GM23338 (cell line): ENCODE data around the gene CCSER2. TPM values are rescaled to one million over a fixed set of nuclear protein-coding genes. Genes with fewer than 3 reads are reported as not detected.

ENCODE experiments used
- ATAC-seq: fragments of 200-7000 bp; cut with Tn5 transposase; 3 replicates; pipeline ENCODE4 v1.9.1; 2020
- DNase-seq: peaks from one replicate; pipeline ENCODE4 v3.0.0-alpha.2; 2015; ENCODE audit warnings: low spot score
- H2AFZ ChIP-seq: fragments of 200-600 bp; sonication (generic); 2 replicates; pipeline ENCODE4 v1.8.0; 2016; ENCODE audit warnings: antibody characterized with exemption, mild to moderate bottlenecking, moderate library complexity
- H3F3A ChIP-seq: fragments of 200-600 bp; sonication (generic); replicated peaks from 2 replicates; pipeline ENCODE4 v1.8.0; 2017; ENCODE audit warnings: antibody characterized with exemption, mixed run types, low read depth
- H3K27ac ChIP-seq: fragments of 200-600 bp; sonication (generic); 2 replicates; pipeline ENCODE4 v1.6.1; 2016; ENCODE audit warnings: low read depth
- H3K27me3 ChIP-seq: fragments of 200-600 bp; sonication (generic); 2 replicates; pipeline ENCODE4 v1.8.0; 2016; ENCODE audit warnings: mild to moderate bottlenecking, mixed run types, moderate library complexity; ENCODE audit not compliant: insufficient read depth
- H3K36me3 ChIP-seq: fragments of 200-600 bp; sonication (generic); 2 replicates; pipeline ENCODE4 v1.8.0; 2016; ENCODE audit warnings: mild to moderate bottlenecking; ENCODE audit not compliant: insufficient read depth
- H3K4me1 ChIP-seq: fragments of 200-600 bp; sonication (generic); 2 replicates; pipeline ENCODE4 v1.8.0; 2016; ENCODE audit warnings: mild to moderate bottlenecking, moderate library complexity; ENCODE audit not compliant: insufficient read depth
- H3K4me2 ChIP-seq: fragments of 200-600 bp; sonication (generic); 2 replicates; pipeline ENCODE4 v1.7.1; 2017; ENCODE audit warnings: mixed run types
- H3K4me3 ChIP-seq: fragments of 200-600 bp; sonication (generic); 2 replicates; pipeline ENCODE4 v1.6.1; 2016; ENCODE audit warnings: mixed run types
- H3K79me2 ChIP-seq: fragments of 200-600 bp; sonication (generic); replicated peaks from 2 replicates; pipeline ENCODE4 v1.8.0; 2017; ENCODE audit warnings: mild to moderate bottlenecking; ENCODE audit not compliant: insufficient read depth
- H3K9me2 ChIP-seq: fragments of 200-600 bp; sonication (generic); 2 replicates; pipeline ENCODE4 v1.8.0; 2017; ENCODE audit not compliant: insufficient read depth
- H4K20me1 ChIP-seq: fragments of 200-600 bp; sonication (generic); replicated peaks from 2 replicates; pipeline ENCODE4 v1.8.0; 2017; ENCODE audit warnings: mild to moderate bottlenecking; ENCODE audit not compliant: insufficient read depth
- H3K27ac Mint-ChIP-seq: 2 replicates; pipeline ENCODE4 v1.8.0; 2020; ENCODE audit warnings: inconsistent platforms, mild to moderate bottlenecking, moderate library complexity, mixed read lengths
- H3K27me3 Mint-ChIP-seq: 3 replicates; pipeline ENCODE4 v1.8.0; 2022; ENCODE audit warnings: low read depth, mild to moderate bottlenecking, moderate library complexity, mixed read lengths, inconsistent platforms; ENCODE audit not compliant: insufficient read depth, poor library complexity
- H3K36me3 Mint-ChIP-seq: 3 replicates; pipeline ENCODE4 v1.8.0; 2021; ENCODE audit warnings: low read depth, mild to moderate bottlenecking, inconsistent platforms, moderate library complexity, mixed read lengths
- H3K4me1 Mint-ChIP-seq: 3 replicates; pipeline ENCODE4 v1.8.0; 2020; ENCODE audit warnings: mild to moderate bottlenecking, inconsistent platforms, mixed read lengths
- H3K4me3 Mint-ChIP-seq: 3 replicates; pipeline ENCODE4 v1.8.0; 2021; ENCODE audit warnings: moderate library complexity, mild to moderate bottlenecking, inconsistent platforms, mixed read lengths
- H3K9me3 Mint-ChIP-seq: 3 replicates; pipeline ENCODE4 v1.8.0; 2020; ENCODE audit warnings: moderate library complexity, mild to moderate bottlenecking, inconsistent platforms, mixed read lengths
- CREB1 ChIP-seq: fragments of 250-450 bp; sonication (Bioruptor Pico); IDR thresholded peaks from 2 replicates; pipeline ENCODE4 v1.5.0; 2020; ENCODE audit warnings: low read depth, mild to moderate bottlenecking, moderate library complexity
- EZH2 ChIP-seq: fragments of 200-600 bp; sonication (generic); IDR thresholded peaks from one replicate; pipeline ENCODE4 v1.8.0; 2017; ENCODE audit warnings: antibody characterized with exemption, mild to moderate bottlenecking, low read depth; ENCODE audit not compliant: unreplicated experiment
- EZH2phosphoT487 ChIP-seq: fragments of 200-600 bp; sonication (generic); IDR thresholded peaks from one replicate; pipeline ENCODE4 v1.8.1; 2018; ENCODE audit warnings: antibody characterized with exemption; ENCODE audit not compliant: unreplicated experiment
- JUNB ChIP-seq: IDR thresholded peaks from one replicate; pipeline ENCODE4 v1.6.1; 2016; ENCODE audit warnings: antibody characterized with exemption; ENCODE audit not compliant: unreplicated experiment
- NANOG ChIP-seq: IDR thresholded peaks from 2 replicates; pipeline ENCODE4 v1.6.1; 2016; ENCODE audit warnings: antibody characterized with exemption, borderline replicate concordance
- POLR2AphosphoS5 ChIP-seq: IDR thresholded peaks from 2 replicates; pipeline ENCODE4 v1.6.1; 2016; ENCODE audit warnings: antibody characterized with exemption, low read depth
- STAT1 ChIP-seq: IDR thresholded peaks from one replicate; pipeline ENCODE4 v1.6.1; 2016; ENCODE audit warnings: antibody characterized with exemption; ENCODE audit not compliant: unreplicated experiment
- ZNF114 ChIP-seq: fragments of 250-450 bp; sonication (Bioruptor Pico); IDR thresholded peaks from 2 replicates; pipeline ENCODE4 v1.5.0; 2020; ENCODE audit warnings: mild to moderate bottlenecking, moderate library complexity
- ZNF331 ChIP-seq: fragments of 250-450 bp; sonication (Bioruptor Pico); IDR thresholded peaks from 2 replicates; pipeline ENCODE4 v1.5.0; 2020; ENCODE audit warnings: low read depth, mild to moderate bottlenecking, moderate library complexity
- polyA plus RNA-seq: library from polyadenylated mRNA; unstranded; fragments of >200 nt; fragmentation: Nextera tagmentation; extraction: Ambion mirVana; gene quantifications from 2 replicates; pipeline ENCODE4 v1.2.1, GENCODE V29; 2016
- total RNA-seq: library from RNA; depleted of rRNA; stranded (reverse); fragments of >200 nt; shearing (Covaris generic); gene quantifications from 2 replicates; pipeline ENCODE4 v1.2.3, GENCODE V29; 2014
- TF ChIP-seq, protein P1 (sequence below): IDR thresholded peaks from one replicate; pipeline ENCODE4 v1.6.1; 2018; ENCODE audit warnings: antibody characterized with exemption; ENCODE audit not compliant: unreplicated experiment
- TF ChIP-seq, protein P2 (sequence below), 2 experiments: fragments of 200-600 bp in 1 of 2; sonication (generic) in 1 of 2; conservative IDR thresholded peaks; 2 replicates each; pipeline versions ENCODE4 v1.5.1 to v1.6.1; 2016 to 2017; ENCODE audit warnings: antibody characterized with exemption in 2 of 2, low read depth in 2 of 2, mild to moderate bottlenecking in 2 of 2, moderate library complexity in 1 of 2
- TF ChIP-seq, protein P3 (sequence below): fragments of 250-450 bp; sonication (Bioruptor Pico); IDR thresholded peaks from 2 replicates; pipeline ENCODE4 v1.5.0; 2020; ENCODE audit warnings: mild to moderate bottlenecking, moderate library complexity
- TF ChIP-seq, protein P4 (sequence below): IDR thresholded peaks from 2 replicates; pipeline ENCODE4 v1.6.1; 2016; ENCODE audit warnings: antibody characterized with exemption

Gene CCSER2
- total and polyA plus RNA-seq, 2 experiments from 2014 or later: 30.6 to 37.2 TPM

DNA sequence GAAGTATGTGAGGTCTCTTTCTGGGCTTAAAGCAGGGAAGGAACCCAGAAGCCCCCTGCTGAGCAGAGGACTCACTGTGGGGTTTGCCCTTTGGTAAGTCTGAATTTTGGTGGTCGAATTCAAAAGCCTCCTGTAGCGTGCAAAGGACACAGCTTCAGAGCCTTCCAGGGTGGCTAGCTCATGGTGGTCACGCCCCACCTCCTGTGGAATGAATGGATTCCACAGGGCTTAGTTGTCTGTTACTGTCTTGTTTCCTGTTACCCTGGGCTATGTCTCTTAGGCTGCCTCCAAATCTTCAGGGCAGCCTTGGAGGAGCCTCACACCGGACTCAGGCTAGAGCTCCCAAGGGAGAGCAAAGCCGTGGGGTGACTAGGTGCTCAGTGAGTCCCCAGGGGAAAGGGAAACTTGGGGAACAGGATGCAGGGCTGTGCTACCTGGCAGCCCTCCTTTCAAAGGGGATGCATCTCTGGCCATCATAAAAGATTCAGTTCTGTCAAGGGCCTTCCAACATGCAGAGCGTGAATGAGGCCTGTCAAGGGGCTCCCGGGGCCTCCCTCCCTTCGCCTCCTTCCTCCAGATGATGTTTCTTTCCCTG is 211.7 kb downstream of the CCSER2 start:
- DNase-seq (no peak), ATAC-seq (no peak)
- H3K4me3 ChIP-seq: peak overlapping the region; percentile 76
- no peak overlapping the region for H3K4me2 ChIP-seq
- H2AFZ ChIP-seq: peak overlapping the region; percentile 100
- no peaks in the 10 kb centered on the region for H3K9me2 ChIP-seq
- no peaks in the 10 kb centered on the region for H4K20me1 ChIP-seq
- H3K27me3 ChIP-seq: no peaks in the 10 kb centered on the region
- no peaks in the 10 kb centered on the region for H3K36me3 ChIP-seq
- no peak overlapping the region for H3K27ac ChIP-seq
- H3K4me1 ChIP-seq: peaks cover 26% of the 10 kb centered on the region; the same call in 1 of the 2 replicates
- peaks cover 2% of the 10 kb centered on the region; the same call in 1 of the 3 replicates for H3K36me3 Mint-ChIP-seq
- H3K79me2 ChIP-seq: no peaks in the 10 kb centered on the region
- peaks cover 3% of the 10 kb centered on the region; the same call in 2 of the 3 replicates for H3K9me3 Mint-ChIP-seq
- H3K4me3 Mint-ChIP-seq: no peak overlapping the region
- H3K27ac Mint-ChIP-seq: no peak overlapping the region
- TF ChIP-seq NANOG (no peak), ZNF331 (CRISPR knock-in tag) (no peak), STAT1 (no peak), POLR2AphosphoS5 (no peak), ZNF114 (no peak), EZH2phosphoT487 (no peak), EZH2 (no peak), CREB1 (CRISPR knock-in tag) (no peak), JUNB (no peak)
- TF ChIP-seq, protein P1, sequence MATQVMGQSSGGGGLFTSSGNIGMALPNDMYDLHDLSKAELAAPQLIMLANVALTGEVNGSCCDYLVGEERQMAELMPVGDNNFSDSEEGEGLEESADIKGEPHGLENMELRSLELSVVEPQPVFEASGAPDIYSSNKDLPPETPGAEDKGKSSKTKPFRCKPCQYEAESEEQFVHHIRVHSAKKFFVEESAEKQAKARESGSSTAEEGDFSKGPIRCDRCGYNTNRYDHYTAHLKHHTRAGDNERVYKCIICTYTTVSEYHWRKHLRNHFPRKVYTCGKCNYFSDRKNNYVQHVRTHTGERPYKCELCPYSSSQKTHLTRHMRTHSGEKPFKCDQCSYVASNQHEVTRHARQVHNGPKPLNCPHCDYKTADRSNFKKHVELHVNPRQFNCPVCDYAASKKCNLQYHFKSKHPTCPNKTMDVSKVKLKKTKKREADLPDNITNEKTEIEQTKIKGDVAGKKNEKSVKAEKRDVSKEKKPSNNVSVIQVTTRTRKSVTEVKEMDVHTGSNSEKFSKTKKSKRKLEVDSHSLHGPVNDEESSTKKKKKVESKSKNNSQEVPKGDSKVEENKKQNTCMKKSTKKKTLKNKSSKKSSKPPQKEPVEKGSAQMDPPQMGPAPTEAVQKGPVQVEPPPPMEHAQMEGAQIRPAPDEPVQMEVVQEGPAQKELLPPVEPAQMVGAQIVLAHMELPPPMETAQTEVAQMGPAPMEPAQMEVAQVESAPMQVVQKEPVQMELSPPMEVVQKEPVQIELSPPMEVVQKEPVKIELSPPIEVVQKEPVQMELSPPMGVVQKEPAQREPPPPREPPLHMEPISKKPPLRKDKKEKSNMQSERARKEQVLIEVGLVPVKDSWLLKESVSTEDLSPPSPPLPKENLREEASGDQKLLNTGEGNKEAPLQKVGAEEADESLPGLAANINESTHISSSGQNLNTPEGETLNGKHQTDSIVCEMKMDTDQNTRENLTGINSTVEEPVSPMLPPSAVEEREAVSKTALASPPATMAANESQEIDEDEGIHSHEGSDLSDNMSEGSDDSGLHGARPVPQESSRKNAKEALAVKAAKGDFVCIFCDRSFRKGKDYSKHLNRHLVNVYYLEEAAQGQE: no peak
- TF ChIP-seq, protein P2, sequence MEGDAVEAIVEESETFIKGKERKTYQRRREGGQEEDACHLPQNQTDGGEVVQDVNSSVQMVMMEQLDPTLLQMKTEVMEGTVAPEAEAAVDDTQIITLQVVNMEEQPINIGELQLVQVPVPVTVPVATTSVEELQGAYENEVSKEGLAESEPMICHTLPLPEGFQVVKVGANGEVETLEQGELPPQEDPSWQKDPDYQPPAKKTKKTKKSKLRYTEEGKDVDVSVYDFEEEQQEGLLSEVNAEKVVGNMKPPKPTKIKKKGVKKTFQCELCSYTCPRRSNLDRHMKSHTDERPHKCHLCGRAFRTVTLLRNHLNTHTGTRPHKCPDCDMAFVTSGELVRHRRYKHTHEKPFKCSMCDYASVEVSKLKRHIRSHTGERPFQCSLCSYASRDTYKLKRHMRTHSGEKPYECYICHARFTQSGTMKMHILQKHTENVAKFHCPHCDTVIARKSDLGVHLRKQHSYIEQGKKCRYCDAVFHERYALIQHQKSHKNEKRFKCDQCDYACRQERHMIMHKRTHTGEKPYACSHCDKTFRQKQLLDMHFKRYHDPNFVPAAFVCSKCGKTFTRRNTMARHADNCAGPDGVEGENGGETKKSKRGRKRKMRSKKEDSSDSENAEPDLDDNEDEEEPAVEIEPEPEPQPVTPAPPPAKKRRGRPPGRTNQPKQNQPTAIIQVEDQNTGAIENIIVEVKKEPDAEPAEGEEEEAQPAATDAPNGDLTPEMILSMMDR (conservative IDR thresholded peaks at IDR 0.05; ENCODE audit: low read depth in 2 of 2): no peak
- TF ChIP-seq, protein P3, sequence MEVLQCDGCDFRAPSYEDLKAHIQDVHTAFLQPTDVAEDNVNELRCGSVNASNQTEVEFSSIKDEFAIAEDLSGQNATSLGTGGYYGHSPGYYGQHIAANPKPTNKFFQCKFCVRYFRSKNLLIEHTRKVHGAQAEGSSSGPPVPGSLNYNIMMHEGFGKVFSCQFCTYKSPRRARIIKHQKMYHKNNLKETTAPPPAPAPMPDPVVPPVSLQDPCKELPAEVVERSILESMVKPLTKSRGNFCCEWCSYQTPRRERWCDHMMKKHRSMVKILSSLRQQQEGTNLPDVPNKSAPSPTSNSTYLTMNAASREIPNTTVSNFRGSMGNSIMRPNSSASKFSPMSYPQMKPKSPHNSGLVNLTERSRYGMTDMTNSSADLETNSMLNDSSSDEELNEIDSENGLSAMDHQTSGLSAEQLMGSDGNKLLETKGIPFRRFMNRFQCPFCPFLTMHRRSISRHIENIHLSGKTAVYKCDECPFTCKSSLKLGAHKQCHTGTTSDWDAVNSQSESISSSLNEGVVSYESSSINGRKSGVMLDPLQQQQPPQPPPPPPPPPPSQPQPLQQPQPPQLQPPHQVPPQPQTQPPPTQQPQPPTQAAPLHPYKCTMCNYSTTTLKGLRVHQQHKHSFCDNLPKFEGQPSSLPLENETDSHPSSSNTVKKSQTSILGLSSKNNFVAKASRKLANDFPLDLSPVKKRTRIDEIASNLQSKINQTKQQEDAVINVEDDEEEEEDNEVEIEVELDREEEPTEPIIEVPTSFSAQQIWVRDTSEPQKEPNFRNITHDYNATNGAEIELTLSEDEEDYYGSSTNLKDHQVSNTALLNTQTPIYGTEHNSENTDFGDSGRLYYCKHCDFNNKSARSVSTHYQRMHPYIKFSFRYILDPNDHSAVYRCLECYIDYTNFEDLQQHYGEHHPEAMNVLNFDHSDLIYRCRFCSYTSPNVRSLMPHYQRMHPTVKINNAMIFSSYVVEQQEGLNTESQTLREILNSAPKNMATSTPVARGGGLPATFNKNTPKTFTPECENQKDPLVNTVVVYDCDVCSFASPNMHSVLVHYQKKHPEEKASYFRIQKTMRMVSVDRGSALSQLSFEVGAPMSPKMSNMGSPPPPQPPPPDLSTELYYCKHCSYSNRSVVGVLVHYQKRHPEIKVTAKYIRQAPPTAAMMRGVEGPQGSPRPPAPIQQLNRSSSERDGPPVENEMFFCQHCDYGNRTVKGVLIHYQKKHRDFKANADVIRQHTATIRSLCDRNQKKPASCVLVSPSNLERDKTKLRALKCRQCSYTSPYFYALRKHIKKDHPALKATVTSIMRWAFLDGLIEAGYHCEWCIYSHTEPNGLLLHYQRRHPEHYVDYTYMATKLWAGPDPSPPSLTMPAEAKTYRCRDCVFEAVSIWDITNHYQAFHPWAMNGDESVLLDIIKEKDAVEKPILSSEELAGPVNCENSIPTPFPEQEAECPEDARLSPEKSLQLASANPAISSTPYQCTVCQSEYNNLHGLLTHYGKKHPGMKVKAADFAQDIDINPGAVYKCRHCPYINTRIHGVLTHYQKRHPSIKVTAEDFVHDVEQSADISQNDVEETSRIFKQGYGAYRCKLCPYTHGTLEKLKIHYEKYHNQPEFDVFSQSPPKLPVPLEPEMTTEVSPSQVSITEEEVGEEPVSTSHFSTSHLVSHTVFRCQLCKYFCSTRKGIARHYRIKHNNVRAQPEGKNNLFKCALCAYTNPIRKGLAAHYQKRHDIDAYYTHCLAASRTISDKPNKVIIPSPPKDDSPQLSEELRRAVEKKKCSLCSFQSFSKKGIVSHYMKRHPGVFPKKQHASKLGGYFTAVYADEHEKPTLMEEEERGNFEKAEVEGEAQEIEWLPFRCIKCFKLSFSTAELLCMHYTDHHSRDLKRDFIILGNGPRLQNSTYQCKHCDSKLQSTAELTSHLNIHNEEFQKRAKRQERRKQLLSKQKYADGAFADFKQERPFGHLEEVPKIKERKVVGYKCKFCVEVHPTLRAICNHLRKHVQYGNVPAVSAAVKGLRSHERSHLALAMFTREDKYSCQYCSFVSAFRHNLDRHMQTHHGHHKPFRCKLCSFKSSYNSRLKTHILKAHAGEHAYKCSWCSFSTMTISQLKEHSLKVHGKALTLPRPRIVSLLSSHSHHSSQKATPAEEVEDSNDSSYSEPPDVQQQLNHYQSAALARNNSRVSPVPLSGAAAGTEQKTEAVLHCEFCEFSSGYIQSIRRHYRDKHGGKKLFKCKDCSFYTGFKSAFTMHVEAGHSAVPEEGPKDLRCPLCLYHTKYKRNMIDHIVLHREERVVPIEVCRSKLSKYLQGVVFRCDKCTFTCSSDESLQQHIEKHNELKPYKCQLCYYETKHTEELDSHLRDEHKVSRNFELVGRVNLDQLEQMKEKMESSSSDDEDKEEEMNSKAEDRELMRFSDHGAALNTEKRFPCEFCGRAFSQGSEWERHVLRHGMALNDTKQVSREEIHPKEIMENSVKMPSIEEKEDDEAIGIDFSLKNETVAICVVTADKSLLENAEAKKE: no peak
- TF ChIP-seq, protein P4, sequence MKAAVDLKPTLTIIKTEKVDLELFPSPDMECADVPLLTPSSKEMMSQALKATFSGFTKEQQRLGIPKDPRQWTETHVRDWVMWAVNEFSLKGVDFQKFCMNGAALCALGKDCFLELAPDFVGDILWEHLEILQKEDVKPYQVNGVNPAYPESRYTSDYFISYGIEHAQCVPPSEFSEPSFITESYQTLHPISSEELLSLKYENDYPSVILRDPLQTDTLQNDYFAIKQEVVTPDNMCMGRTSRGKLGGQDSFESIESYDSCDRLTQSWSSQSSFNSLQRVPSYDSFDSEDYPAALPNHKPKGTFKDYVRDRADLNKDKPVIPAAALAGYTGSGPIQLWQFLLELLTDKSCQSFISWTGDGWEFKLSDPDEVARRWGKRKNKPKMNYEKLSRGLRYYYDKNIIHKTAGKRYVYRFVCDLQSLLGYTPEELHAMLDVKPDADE: no peak
- H3K4me1 Mint-ChIP-seq: peaks cover 35% of the 10 kb centered on the region
- H3F3A ChIP-seq: no peaks in the 10 kb centered on the region
- peaks cover 9% of the 10 kb centered on the region for H3K27me3 Mint-ChIP-seq
